Nephron progenitor cell (in vitro differentiated cells): ENCODE measurements around the gene JAKMIP2.
"Not testable (repeated sequence)": the region's sequence is repeated elsewhere in the genome, so short reads cannot be mapped to it uniquely, and the experiment has no call there.

Source experiments
- DNase-seq: peaks from one replicate; pipeline ENCODE4 v3.0.0; 2021
- H3K27ac Mint-ChIP-seq: 2 replicates; pipeline ENCODE4 v1.8.0; 2021; ENCODE audit warnings: mild to moderate bottlenecking, moderate library complexity, mixed read lengths
- H3K27me3 Mint-ChIP-seq: 2 replicates; pipeline ENCODE4 v1.8.0; 2021; ENCODE audit warnings: mild to moderate bottlenecking, low read depth, mixed read lengths; ENCODE audit not compliant: poor library complexity
- H3K36me3 Mint-ChIP-seq: 2 replicates; pipeline ENCODE4 v1.8.0; 2021; ENCODE audit warnings: low read depth, mixed read lengths
- H3K4me1 Mint-ChIP-seq: 2 replicates; pipeline ENCODE4 v1.8.0; 2021; ENCODE audit warnings: mixed read lengths
- H3K4me3 Mint-ChIP-seq: 2 replicates; pipeline ENCODE4 v1.8.0; 2021; ENCODE audit warnings: mild to moderate bottlenecking, moderate library complexity, mixed read lengths
- H3K9me3 Mint-ChIP-seq: 2 replicates; pipeline ENCODE4 v1.8.0; 2021; ENCODE audit warnings: mild to moderate bottlenecking, moderate library complexity, mixed read lengths
- TF ChIP-seq, protein P1 (sequence below): fragments of 200-600 bp; sonication (generic); IDR thresholded peaks from 2 replicates; pipeline ENCODE4 v1.5.0; 2021; ENCODE audit warnings: antibody characterized with exemption

Gene JAKMIP2

GRCh38 chr5:147610798-147611197 is 171.7 kb downstream of the JAKMIP2 start:
- H3K9me3 Mint-ChIP-seq, result peaks cover 31% of the 10 kb centered on the region
- H3K27me3 Mint-ChIP-seq, result peaks cover 3% of the 10 kb centered on the region
- H3K27ac Mint-ChIP-seq, result no peak overlapping the region
- TF ChIP-seq, protein P1, sequence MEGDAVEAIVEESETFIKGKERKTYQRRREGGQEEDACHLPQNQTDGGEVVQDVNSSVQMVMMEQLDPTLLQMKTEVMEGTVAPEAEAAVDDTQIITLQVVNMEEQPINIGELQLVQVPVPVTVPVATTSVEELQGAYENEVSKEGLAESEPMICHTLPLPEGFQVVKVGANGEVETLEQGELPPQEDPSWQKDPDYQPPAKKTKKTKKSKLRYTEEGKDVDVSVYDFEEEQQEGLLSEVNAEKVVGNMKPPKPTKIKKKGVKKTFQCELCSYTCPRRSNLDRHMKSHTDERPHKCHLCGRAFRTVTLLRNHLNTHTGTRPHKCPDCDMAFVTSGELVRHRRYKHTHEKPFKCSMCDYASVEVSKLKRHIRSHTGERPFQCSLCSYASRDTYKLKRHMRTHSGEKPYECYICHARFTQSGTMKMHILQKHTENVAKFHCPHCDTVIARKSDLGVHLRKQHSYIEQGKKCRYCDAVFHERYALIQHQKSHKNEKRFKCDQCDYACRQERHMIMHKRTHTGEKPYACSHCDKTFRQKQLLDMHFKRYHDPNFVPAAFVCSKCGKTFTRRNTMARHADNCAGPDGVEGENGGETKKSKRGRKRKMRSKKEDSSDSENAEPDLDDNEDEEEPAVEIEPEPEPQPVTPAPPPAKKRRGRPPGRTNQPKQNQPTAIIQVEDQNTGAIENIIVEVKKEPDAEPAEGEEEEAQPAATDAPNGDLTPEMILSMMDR, result no peak
- no peaks in the 10 kb centered on the region for H3K4me1 Mint-ChIP-seq
- DNase-seq, result no peak
- no peak overlapping the region for H3K4me3 Mint-ChIP-seq
- peaks cover 85% of the 10 kb centered on the region for H3K36me3 Mint-ChIP-seq

DNA sequence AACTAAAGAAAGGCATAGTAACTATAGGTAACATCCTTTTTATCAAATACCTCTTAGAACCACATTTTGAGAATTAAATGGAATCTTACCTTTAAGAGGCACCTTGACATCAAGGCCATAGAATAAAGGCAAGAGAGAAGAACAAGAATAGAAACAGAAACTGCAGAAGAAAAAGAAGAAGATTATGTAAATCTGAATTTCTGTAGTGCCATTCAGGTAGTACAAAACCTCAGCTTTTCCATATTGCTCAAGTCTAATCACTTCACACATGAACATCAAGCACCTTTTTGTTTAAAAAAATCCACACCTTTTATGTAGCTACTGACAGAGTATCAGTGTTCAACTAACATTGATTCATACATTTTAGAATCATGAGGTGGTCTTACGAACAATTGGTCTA is 180.9 kb downstream of the JAKMIP2 start:
- Mint-ChIP-seq H3K4me3 (no peak overlapping the region), H3K4me1 (no peaks in the 10 kb centered on the region), H3K36me3 (peaks cover 20% of the 10 kb centered on the region), H3K27me3 (no peaks in the 10 kb centered on the region), H3K9me3 (peaks cover 6% of the 10 kb centered on the region), H3K27ac (no peak overlapping the region)
- DNase-seq, result no peak
- TF ChIP-seq, protein P1, result no peak

DNA sequence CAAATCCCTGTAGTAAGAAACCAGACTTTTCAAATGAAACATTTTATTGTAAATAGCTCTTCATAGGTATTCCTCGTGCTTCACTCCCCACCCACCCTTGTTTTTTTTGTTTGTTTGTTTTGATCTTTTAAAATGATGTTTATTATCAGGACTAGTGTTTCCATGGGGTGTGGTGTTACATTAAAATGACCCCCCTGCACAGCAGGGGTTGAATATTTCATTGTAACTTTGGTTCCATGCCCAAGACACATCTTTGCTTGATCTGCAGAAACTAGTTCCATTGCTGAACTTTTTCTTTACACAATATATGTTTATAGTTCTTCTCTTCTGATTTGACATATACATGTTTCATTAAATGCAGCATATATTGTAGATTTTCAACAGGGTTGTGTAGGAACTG is 191.4 kb downstream of the JAKMIP2 start:
- peaks cover 8% of the 10 kb centered on the region for H3K4me1 Mint-ChIP-seq
- DNase-seq, result no peak
- no peaks in the 10 kb centered on the region for H3K27me3 Mint-ChIP-seq
- no peak overlapping the region for H3K4me3 Mint-ChIP-seq
- peaks cover 35% of the 10 kb centered on the region for H3K36me3 Mint-ChIP-seq
- TF ChIP-seq, protein P1, result no peak
- peaks cover 9% of the 10 kb centered on the region for H3K9me3 Mint-ChIP-seq
- H3K27ac Mint-ChIP-seq, result peak overlapping the region; percentile 17

DNA sequence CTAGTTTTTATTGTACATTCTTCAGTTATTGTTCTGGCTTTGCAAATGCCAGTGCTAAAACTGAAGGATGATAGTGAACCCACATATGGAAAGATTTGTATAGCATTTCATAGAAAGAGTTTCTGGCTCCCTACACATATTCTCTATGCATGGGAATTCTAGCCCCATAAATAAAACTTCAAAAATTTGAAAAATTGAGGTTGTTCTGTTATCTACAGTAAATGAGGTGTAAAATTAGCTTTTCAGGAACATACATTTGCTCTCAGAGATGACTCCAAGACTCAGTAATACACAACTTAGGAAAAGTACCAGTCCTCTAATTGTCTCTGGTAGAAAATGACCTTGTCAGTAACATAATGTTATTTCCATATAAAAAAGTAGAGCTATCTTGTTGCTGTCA is 192.4 kb downstream of the JAKMIP2 start:
- Mint-ChIP-seq H3K9me3 (peaks cover 9% of the 10 kb centered on the region), H3K4me3 (no peak overlapping the region), H3K36me3 (peaks cover 26% of the 10 kb centered on the region), H3K4me1 (peaks cover 8% of the 10 kb centered on the region), H3K27ac (no peak overlapping the region), H3K27me3 (no peaks in the 10 kb centered on the region)
- TF ChIP-seq, protein P1, result no peak
- DNase-seq, result no peak

GRCh38 chr5:147586832-147587231 is 195.7 kb downstream of the JAKMIP2 start:
- Mint-ChIP-seq H3K9me3 (no peaks in the 10 kb centered on the region), H3K36me3 (no peaks in the 10 kb centered on the region), H3K27me3 (no peaks in the 10 kb centered on the region), H3K27ac (peak overlapping the region; percentile 66), H3K4me1 (peaks cover 8% of the 10 kb centered on the region), H3K4me3 (no peak overlapping the region)
- DNase-seq, result no peak
- TF ChIP-seq, protein P1, result no peak

- TF ChIP-seq, protein P1, result no peak
- peaks cover 2% of the 10 kb centered on the region for H3K9me3 Mint-ChIP-seq
- no peaks in the 10 kb centered on the region for H3K27me3 Mint-ChIP-seq
These were observed 196.3 kb downstream of the JAKMIP2 start for GRCh38 chr5:147586221-147586620.

GRCh38 chr5:147582272-147582671 is 200.3 kb downstream of the JAKMIP2 start:
- Mint-ChIP-seq H3K4me1 (peaks cover 14% of the 10 kb centered on the region), H3K9me3 (peaks cover 21% of the 10 kb centered on the region)
- not testable (repeated sequence) for H3K36me3 Mint-ChIP-seq, H3K4me3 Mint-ChIP-seq, H3K27me3 Mint-ChIP-seq, H3K27ac Mint-ChIP-seq, DNase-seq

More at GRCh38 chr5:147586221-147586620, 196.3 kb downstream of the JAKMIP2 start:
- Mint-ChIP-seq H3K36me3 (no peaks in the 10 kb centered on the region), H3K4me3 (no peak overlapping the region), H3K27ac (no peak overlapping the region), H3K4me1 (peaks cover 4% of the 10 kb centered on the region)
- DNase-seq, result no peak

GRCh38 chr5:147580418-147580817 is 202.1 kb downstream of the JAKMIP2 start:
- peaks cover 21% of the 10 kb centered on the region for H3K9me3 Mint-ChIP-seq
- H3K36me3 Mint-ChIP-seq, DNase-seq, H3K27me3 Mint-ChIP-seq, H3K4me3 Mint-ChIP-seq, H3K27ac Mint-ChIP-seq: not testable (repeated sequence)
- peaks cover 16% of the 10 kb centered on the region for H3K4me1 Mint-ChIP-seq
